ENCODE measurements around the gene RADIL.

GRCh38 chr7:4875391-4875790 lies 8.1 kb downstream of the RADIL start:
- no peak for TF ChIP-seq CTCF (IDR thresholded peaks at IDR 0.05)
- TF ChIP-seq POLR2AphosphoS5 (IDR thresholded peaks at IDR 0.05) = no peak
- TF ChIP-seq EP300 (IDR thresholded peaks at IDR 0.05) = no peak
- TF ChIP-seq POLR2A (IDR thresholded peaks at IDR 0.05) = no peak
